ENCODE measurements around the gene SLC2A9. TPM values are rescaled to one million over a fixed set of nuclear protein-coding genes. Genes with fewer than 3 reads are reported as not detected.

The SLC2A9 gene
- total and polyA plus RNA-seq, 2 of the 13 experiments (the other 11 are each of a cell fraction or from before 2014, with no cell fraction given), result 36.2 to 42.3 TPM

- TF ChIP-seq NR2C2 (CRISPR knock-in tag; IDR thresholded peaks at IDR 0.05; ENCODE audit: borderline replicate concordance) (0 out of 2 replicates have a peak, but pooled peaks have one; percentile 20), RARA (CRISPR knock-in tag; IDR thresholded peaks at IDR 0.05) (peak; percentile 78), ZNF24 (IDR thresholded peaks at IDR 0.05) (peak; percentile 51; the same call in 1 of the 2 replicates), NR2F6 (IDR thresholded peaks at IDR 0.05) (0 out of 2 replicates have a peak, but pooled peaks have one; percentile 44), NR2F6 (CRISPR knock-in tag; IDR thresholded peaks at IDR 0.05) (no peak), FOXA1 (IDR thresholded peaks at IDR 0.05) (no peak), FOXA1 (CRISPR knock-in tag; IDR thresholded peaks at IDR 0.05) (0 out of 2 replicates have a peak, but pooled peaks have one; percentile 4), GFI1 (CRISPR knock-in tag; IDR thresholded peaks at IDR 0.05; ENCODE audit: borderline replicate concordance) (no peak), MAX (IDR thresholded peaks at IDR 0.05) (0 out of 2 replicates have a peak, but pooled peaks have one; percentile 1), MEIS2 (CRISPR knock-in tag; IDR thresholded peaks at IDR 0.05) (no peak)
Measured at GRCh38 chr4:10031668-10032590, 10.6 kb upstream of the SLC2A9 start (continued).

GRCh38 chr4:10030972-10031667 is 9.8 kb upstream of the SLC2A9 start:
- Histone ChIP-seq H3K36me3 (replicated peaks in 1 of 2; ENCODE audit: control insufficient read depth in 1 of 2, insufficient read depth in 2 of 2, low read length in 2 of 2) (no peaks in the 10 kb centered on the region), H3K79me2 (ENCODE audit: insufficient read depth, low read length) (no peaks in the 10 kb centered on the region), H3K27ac (ENCODE audit: extremely low read length, insufficient read depth, low read length) (peak overlapping the region; percentile 15), H3K9ac (ENCODE audit: insufficient read depth, low read depth, low read length) (peak overlapping the region; percentile 32), H3K4me2 (ENCODE audit: low read depth, low read length) (peak overlapping the region; percentile 65), H3K27me3 (ENCODE audit: control insufficient read depth in 1 of 2, insufficient read depth in 2 of 2, low read length in 2 of 2) (no peaks in the 10 kb centered on the region), H4K20me1 (ENCODE audit: insufficient read depth, low read length) (no peaks in the 10 kb centered on the region), H2AFZ (ENCODE audit: low read length) (no peak overlapping the region), H3K4me1 (ENCODE audit: insufficient read depth, low read length) (peaks cover 84% of the 10 kb centered on the region), H3K9me3 (ENCODE audit: low read length) (no peaks in the 10 kb centered on the region), H3K4me3 (replicated peaks in 1 of 3; ENCODE audit: insufficient read depth in 1 of 3, low read depth in 2 of 3, low read length in 3 of 3) (peak overlapping the region in 1 of 3 experiments; percentile 34; a peak in 1 of 6 replicates)
- in situ Hi-C loops (cut with HindIII; ENCODE audit: extremely low pct_ligation_motif_present, low pct_unique_long_range_greater_than_20kb), result no loop called here
- BruUV-seq (replicated peaks), result no TSS peak
- ATAC-seq (peak; percentile 63), FAIRE-seq (no peak), DNase-seq (ENCODE audit: low spot score) (no peak)
- ChIA-PET CTCF (ENCODE audit: low intra/inter-chr PET ratio, low total read pairs) (no interaction called here), POLR2A (interaction anchor here (0.7 to 2.4 kb wide), 3 partner anchors 10 to 24 kb away, joined by 3 to 11 read pairs (median 4); partner anchors contain the start of gene SLC2A9)
- 30% methylated on average over 6 of the region's 7 CpGs for WGBS (ENCODE audit: low lambda C conversion rate)
- intact Hi-C loops (cut with micrococcal nuclease; ENCODE audit: unreplicated experiment), result no loop called here
- TF ChIP-seq SAP130 (CRISPR knock-in tag; IDR thresholded peaks at IDR 0.05; ENCODE audit: low read depth) (0 out of 2 replicates have a peak, but pooled peaks have one; percentile 8), ZFP37 (CRISPR knock-in tag; IDR thresholded peaks at IDR 0.05; ENCODE audit: borderline replicate concordance) (no peak), RORA (CRISPR knock-in tag; IDR thresholded peaks at IDR 0.05) (no peak), SOX13 (IDR thresholded peaks at IDR 0.05) (no peak), SOX13 (CRISPR knock-in tag; conservative IDR thresholded peaks at IDR 0.05 in 1 of 2, IDR thresholded peaks at IDR 0.05 in 1 of 2) (0 out of 4 replicates have a peak, but pooled peaks of 1 of the 2 experiments have one; percentile 7), ZMAT3 (CRISPR knock-in tag; conservative IDR thresholded peaks at IDR 0.05) (no peak), HDAC1 (CRISPR knock-in tag; IDR thresholded peaks at IDR 0.05) (0 out of 2 replicates have a peak, but pooled peaks have one; percentile 23), ZZZ3 (CRISPR knock-in tag; IDR thresholded peaks at IDR 0.05; ENCODE audit: borderline replicate concordance) (no peak), MAX (IDR thresholded peaks at IDR 0.05) (peak; percentile 55; the same call in 1 of the 2 replicates), RBAK (CRISPR knock-in tag; IDR thresholded peaks at IDR 0.05) (no peak), TGIF2 (CRISPR knock-in tag; IDR thresholded peaks at IDR 0.05) (peak; percentile 54; the same call in 1 of the 2 replicates), CERS6 (CRISPR knock-in tag; IDR thresholded peaks at IDR 0.05) (no peak), ZNF501 (CRISPR knock-in tag; IDR thresholded peaks at IDR 0.05) (0 out of 2 replicates have a peak, but pooled peaks have one; percentile 20)

Data from HepG2 (cell line).